Ramos (cell line): ENCODE data around the gene PITPNM3.
"Not testable (repeated sequence)": the region's sequence is repeated elsewhere in the genome, so short reads cannot be mapped to it uniquely, and the experiment has no call there.

Experiments used
- in situ Hi-C: fragments of 300-500 bp; cut with MboI; formaldehyde crosslinking; loops from one replicate; pipeline ENCODE4 v1.14.3; 2022; ENCODE audit warnings: low sequenced_read_pairs; ENCODE audit not compliant: unreplicated experiment

The PITPNM3 gene

GRCh38 chr17:6556121-6557039 is at the start of gene PITPNM3:
TSS of gene PITPNM3 (minus strand) at chr17:6556555. CDS start at chr17:6556406, 149 bp downstream.
- in situ Hi-C loops, result no loop called here

GRCh38 chr17:6605142-6605541 is 48.8 kb upstream of the PITPNM3 start:
- in situ Hi-C loops, result no loop called here

- in situ Hi-C loops, result no loop called here
These were observed 47.5 kb upstream of the PITPNM3 start for GRCh38 chr17:6603744-6604325.

GRCh38 chr17:6602141-6602540 is 45.8 kb upstream of the PITPNM3 start:
- in situ Hi-C loops, result no loop called here

- in situ Hi-C loops, result no loop called here
These were observed 43.0 kb upstream of the PITPNM3 start for GRCh38 chr17:6599364-6599763.

- in situ Hi-C loops, result no loop called here
These were observed 41.4 kb upstream of the PITPNM3 start for GRCh38 chr17:6597727-6598126.

GRCh38 chr17:6596941-6597340 is 40.6 kb upstream of the PITPNM3 start:
- in situ Hi-C loops, result no loop called here

- in situ Hi-C loops, result no loop called here
These were observed 40.2 kb upstream of the PITPNM3 start for GRCh38 chr17:6596511-6596910.

- in situ Hi-C loops, result no loop called here
These were observed 39.7 kb upstream of the PITPNM3 start for GRCh38 chr17:6596081-6596480.

GRCh38 chr17:6593371-6593770 is 37.0 kb upstream of the PITPNM3 start:
- in situ Hi-C loops, result not testable (repeated sequence)

- in situ Hi-C loops, result no loop called here
These were observed 35.8 kb upstream of the PITPNM3 start for GRCh38 chr17:6592173-6592572.

- in situ Hi-C loops, result no loop called here
These were observed 35.3 kb upstream of the PITPNM3 start for GRCh38 chr17:6591599-6592158.

GRCh38 chr17:6589266-6589946 is 33.1 kb upstream of the PITPNM3 start:
- in situ Hi-C loops, result no loop called here

GRCh38 chr17:6588165-6588564 is 31.8 kb upstream of the PITPNM3 start:
- in situ Hi-C loops, result no loop called here

GRCh38 chr17:6587310-6587709 is 31.0 kb upstream of the PITPNM3 start:
- in situ Hi-C loops, result no loop called here

GRCh38 chr17:6583411-6583810 is 27.1 kb upstream of the PITPNM3 start:
- in situ Hi-C loops, result no loop called here

GRCh38 chr17:6580625-6581024 is 24.3 kb upstream of the PITPNM3 start:
- in situ Hi-C loops, result no loop called here

GRCh38 chr17:6578491-6578890 is 22.1 kb upstream of the PITPNM3 start:
- in situ Hi-C loops, result no loop called here

GRCh38 chr17:6577686-6578263 is 21.4 kb upstream of the PITPNM3 start:
- in situ Hi-C loops, result no loop called here

GRCh38 chr17:6576038-6576785 is 19.9 kb upstream of the PITPNM3 start:
- in situ Hi-C loops, result no loop called here
